GM21526 (cell line): ENCODE data around the gene FRMD5.

Experiments
- ATAC-seq: cut with Tn5 transposase; IDR thresholded peaks from one replicate; pipeline ENCODE4 v1.9.1; 2021; ENCODE audit warnings: moderate library complexity; ENCODE audit not compliant: unreplicated experiment, low FRiP score

Gene FRMD5

GRCh38 chr15:44163370-44163769 is 31.7 kb downstream of the FRMD5 start:
- ATAC-seq, result no peak

GRCh38 chr15:44160796-44161195 is 34.3 kb downstream of the FRMD5 start:
- ATAC-seq, result no peak

DNA sequence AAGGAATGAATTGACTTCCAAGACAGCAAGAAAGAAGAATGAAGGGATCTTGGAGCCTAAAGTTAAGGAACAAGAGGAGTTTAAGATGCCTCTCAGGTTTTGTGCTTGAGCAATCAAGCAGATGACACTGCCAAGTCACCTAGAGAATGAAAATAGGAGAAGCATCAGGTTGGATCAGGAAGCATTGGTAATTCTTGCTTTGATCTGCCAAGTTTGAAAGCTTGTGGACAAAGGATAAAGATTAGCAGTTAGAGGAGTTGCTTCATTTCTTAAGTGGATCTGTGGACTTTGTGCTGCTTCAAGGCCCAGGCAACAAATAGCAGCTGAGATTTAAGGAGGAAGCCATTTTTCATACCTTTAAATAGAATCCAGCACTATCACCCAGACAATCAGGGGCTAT is 35.6 kb downstream of the FRMD5 start:
- ATAC-seq, result no peak

DNA sequence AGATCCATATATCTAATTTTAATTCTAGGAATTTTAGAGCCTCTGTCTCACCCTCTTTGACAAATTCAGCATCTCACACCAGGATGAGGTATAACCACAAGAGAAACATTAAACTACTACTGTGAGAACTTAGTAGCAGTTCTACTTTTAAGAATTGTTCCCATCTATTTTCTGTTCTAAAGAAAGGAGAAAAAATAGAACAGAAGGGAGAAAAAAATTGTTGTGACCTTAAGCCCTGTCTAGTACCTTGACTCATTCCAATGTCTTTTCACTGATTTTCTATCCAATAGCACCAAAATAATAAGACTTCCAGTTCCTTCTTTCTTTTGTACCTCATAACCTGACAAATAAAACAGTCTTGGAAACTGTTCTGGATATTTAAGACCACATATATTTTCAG is 37.0 kb downstream of the FRMD5 start:
- ATAC-seq, result no peak

DNA sequence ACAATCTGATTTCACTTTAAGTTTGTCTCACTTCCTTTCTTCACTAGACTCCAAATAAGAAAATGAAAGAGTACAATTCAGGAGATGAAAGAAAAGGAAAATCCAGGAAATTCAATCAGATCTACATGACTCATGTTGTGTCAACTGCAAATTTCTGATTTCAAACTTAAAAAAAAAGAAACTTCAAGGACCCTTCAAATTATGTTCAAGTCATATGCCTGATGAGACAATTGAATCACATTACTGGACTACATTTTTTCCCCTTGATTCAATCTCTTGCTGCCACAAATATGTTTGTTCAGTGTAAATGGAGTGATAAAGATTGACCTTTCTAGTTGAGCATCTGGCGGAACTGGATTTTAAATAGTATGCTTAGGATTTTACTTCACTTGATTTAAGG is 37.4 kb downstream of the FRMD5 start:
- ATAC-seq, result no peak

DNA sequence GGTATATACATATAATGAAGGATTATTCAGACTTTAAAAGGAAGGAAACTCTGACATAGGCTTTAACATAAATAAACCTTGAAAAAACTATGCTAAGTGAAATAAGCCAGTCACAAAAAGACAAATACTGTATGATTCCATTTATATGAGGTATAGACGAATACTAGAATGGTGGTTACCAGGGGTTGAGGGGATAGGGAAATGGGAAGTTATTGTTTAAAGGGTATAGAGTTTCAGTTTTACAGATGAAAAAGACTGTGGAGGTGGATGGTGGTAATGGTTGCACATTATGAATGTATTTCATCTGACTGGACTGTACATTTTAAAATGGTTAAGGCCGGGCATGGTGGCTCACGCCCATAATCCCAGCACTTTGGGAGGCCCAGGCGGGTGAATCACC is 41.7 kb downstream of the FRMD5 start:
- no peak for ATAC-seq

GRCh38 chr15:44149224-44149623 is 45.8 kb downstream of the FRMD5 start:
- ATAC-seq, result no peak

DNA sequence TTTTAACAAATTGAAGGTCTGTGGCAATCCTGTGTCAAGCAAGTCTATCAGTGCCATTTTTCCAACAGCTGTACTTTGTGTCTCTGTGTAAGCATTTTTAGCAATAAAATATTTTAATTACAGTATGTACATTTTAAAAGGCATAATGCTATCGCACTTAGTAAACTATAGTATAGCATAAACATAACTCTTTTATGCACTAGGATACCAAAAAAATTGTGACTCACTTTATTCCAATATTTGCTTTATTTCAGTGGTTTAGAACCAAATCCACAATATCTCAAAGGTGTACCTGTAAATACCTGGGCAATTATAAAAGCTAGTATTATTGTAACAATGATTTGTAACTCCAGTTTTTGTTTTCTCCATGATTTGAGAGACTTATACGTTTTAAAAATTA is 46.5 kb downstream of the FRMD5 start:
- no peak for ATAC-seq

DNA sequence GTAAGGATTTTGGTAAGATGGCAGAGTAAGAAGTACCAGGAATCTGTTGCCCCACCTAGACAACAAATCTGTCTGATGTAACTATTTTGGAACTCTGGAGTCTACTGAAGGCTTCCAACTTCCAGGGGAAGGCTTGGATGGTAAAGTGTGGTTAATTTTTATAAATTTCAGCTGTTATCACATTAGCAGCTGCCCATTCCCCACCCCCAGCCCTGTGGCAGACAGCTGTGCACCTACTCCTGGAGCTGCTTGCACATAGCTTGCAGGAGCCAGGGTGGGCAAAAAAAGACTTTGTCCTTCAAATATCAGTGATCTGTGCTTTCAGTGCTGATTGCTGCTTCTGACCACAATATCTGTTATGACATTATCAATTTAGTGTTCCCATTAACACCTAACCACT is 47.4 kb downstream of the FRMD5 start:
- ATAC-seq, result no peak

- no peak for ATAC-seq
Measured at GRCh38 chr15:44145495-44145894, 49.6 kb downstream of the FRMD5 start.

GRCh38 chr15:44144992-44145391 is 50.1 kb downstream of the FRMD5 start:
- no peak for ATAC-seq

- ATAC-seq, result no peak
Measured at GRCh38 chr15:44144184-44144583, 50.9 kb downstream of the FRMD5 start.

DNA sequence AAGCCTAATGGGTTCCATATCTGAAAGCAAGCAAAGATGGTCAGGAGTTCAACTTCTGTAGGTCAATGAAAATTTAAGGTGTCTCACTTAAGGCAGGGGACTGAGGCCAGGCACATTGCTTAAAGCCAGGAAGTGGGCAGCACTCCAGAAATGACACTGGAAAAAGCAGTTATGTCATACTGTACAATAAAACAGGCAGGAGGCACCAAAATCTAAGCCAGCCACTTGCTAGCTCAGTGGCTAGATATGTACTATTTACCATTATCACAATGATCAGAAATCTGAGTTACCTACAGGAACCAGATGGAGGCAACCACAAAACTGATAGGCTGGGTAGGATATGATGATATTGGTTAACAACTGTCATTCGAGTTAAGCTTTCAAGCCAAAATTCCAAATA is 57.3 kb downstream of the FRMD5 start:
- no peak for ATAC-seq

- ATAC-seq, result no peak
Measured at GRCh38 chr15:44136991-44137477, 58.0 kb downstream of the FRMD5 start.

DNA sequence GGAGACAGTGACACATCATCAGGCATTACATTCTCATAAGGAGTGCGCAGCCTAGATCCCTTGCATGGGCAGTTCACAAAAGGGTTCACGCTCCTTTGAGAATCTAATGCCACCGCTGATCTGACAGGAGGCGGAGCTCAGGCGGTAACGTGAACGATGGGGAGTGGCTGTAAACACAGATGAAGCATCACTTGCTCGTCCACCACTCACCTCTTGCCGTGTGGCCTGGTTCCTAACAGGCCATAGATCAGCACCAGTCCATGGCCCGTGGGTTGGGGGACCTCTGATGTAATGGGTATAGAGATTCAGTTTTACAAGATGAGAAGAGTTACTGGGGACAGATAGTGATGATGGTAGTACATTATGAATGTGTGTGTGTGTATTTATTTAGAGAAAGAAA is 63.0 kb downstream of the FRMD5 start:
- ATAC-seq, result no peak

DNA sequence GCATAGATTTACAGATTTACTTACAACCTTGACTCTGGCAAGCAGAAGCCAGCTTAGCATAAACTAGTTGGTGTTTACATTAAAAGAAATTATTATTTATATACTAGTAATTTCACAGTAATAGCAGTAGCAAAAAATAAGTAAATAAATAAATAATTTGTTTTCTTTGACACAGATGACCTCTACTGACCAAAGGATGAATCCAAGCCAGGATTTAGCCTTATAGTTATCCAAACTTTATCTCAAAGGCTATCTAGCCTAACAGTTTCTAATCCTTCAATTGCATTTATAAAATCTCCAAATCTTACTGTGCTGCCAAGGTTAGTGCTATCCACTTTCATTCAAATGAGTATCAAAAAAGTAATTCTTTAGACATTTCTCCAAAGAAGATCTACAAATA is 64.3 kb downstream of the FRMD5 start:
- ATAC-seq, result no peak

DNA sequence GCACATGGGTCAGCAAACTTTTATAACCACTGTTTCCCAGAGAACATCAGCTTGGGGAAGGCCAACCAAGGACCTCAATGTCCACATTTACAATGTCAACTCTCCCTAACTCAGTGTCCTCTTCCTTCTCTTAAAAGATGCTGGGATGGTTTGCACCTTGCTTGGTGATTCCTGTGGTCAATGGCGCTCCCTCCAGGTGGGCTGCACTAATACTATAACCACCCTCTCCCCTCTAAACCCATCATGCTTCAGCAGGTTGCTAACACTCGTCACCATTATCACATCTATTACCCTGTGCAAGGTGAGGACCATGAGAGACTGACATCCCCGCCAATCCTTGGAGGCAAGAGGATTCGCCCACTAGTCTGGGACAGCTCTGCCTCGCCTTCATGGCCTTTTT is 65.2 kb downstream of the FRMD5 start:
- no peak for ATAC-seq

GRCh38 chr15:44128443-44128842 is 66.6 kb downstream of the FRMD5 start:
- ATAC-seq, result no peak

DNA sequence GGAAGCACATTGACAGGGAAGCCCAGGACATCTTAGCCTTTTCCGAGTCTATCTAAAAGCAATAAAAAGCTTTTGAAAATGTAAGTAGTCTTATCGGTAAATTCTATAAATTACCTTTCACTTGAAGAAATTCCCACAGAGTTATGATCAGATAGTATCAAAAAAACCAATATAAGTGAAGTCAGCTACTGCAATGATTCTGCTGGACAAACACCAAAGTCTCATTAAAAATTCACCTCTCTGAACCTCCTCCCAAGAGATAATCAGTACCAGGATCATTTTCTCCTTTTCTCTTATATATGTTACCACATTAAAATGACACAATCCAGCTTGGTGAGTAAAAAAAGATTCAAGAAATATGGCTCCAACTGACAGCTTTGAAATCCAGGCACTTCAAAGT is 69.2 kb downstream of the FRMD5 start:
- ATAC-seq, result no peak

- ATAC-seq, result no peak
Measured at GRCh38 chr15:44102675-44103254, 92.3 kb downstream of the FRMD5 start.

- no peak for ATAC-seq
Measured at GRCh38 chr15:44101944-44102343, 93.1 kb downstream of the FRMD5 start.

GRCh38 chr15:44101286-44101685 is 93.8 kb downstream of the FRMD5 start:
- no peak for ATAC-seq

GRCh38 chr15:44099671-44100070 is 95.4 kb downstream of the FRMD5 start:
- no peak for ATAC-seq
